Right ventricle myocardium superior (tissue), 1 donor: ENCODE measurements around the gene PRELP. TPM values are rescaled to one million over a fixed set of nuclear protein-coding genes. Genes with fewer than 3 reads are reported as not detected.

Source experiments
- ATAC-seq: fragments of 200-7000 bp; cut with Tn5 transposase; one replicate; pipeline ENCODE4 v1.9.1; 2020; ENCODE audit warnings: mild to moderate bottlenecking; ENCODE audit not compliant: poor library complexity
- DNase-seq: peaks from one replicate; pipeline ENCODE4 v3.0.0-alpha.2; 2020
- intact Hi-C: fragments of 100-400 bp; cut with DNase I; formaldehyde crosslinking; loops from one replicate; pipeline ENCODE4 v1.11.2; 2022
- total RNA-seq: library from RNA; stranded (reverse); fragmentation: NEBNext Ultra II Directional; extraction: Animal tissue kit (Norgen Biotek cat#: 25700); gene quantifications from one replicate; pipeline ENCODE4 v1.2.1, GENCODE V29; 2021
- donor health status: DM: no; HTN: yes; CAD: no; lungs with severe emphysema.

PRELP gene
- total RNA-seq, 1 donor from 2014 or later, result 22.9 TPM

DNA sequence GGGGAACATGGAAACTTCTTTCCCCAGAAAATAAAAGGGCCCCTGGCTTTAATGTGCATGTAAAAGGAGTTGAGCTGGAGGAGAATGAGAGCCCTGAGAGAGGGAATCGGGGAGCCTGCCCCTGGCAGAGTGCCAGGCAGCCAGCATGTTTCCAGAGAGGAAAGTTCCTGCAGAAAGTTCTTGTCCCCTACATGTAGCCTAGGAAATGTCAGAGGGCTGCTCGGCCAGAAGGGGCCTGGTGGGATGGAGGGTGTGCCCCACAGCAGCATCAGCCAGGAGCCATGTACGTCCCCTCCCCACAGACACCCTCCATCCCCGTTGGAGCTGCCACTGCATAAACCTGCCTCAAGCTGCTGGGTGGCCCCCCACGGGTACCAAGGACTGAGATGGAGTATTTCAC, 5.4 kb upstream of the PRELP start:
- ATAC-seq, result no peak
- intact Hi-C loops, result no loop called here
- no peak for DNase-seq

DNA sequence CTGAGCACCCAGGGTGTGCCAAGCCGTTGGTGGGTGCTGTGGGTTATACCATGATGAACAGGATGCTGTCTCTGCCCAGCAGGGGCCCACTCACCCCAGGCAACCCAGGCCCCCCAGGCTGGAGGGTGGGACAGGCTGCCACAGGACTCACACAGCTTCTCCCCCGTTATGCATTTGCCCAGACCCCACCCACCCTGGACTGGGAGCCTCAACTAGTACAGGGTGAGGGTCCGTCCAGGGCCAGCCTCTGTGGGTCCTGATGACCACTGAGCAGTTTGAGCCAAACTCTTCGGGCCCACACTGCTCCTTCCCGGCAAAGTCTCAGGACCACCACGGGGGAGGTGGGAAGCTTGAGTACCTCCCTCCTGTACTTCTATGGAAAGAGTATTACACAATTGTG, 3.8 kb upstream of the PRELP start:
- intact Hi-C loops, result no loop called here
- ATAC-seq, result no peak
- DNase-seq, result no peak

- no peak for ATAC-seq
- intact Hi-C loops, result no loop called here
- DNase-seq, result no peak
These were observed 2.3 kb upstream of the PRELP start for GRCh38 chr1:203473281-203473680.

DNA sequence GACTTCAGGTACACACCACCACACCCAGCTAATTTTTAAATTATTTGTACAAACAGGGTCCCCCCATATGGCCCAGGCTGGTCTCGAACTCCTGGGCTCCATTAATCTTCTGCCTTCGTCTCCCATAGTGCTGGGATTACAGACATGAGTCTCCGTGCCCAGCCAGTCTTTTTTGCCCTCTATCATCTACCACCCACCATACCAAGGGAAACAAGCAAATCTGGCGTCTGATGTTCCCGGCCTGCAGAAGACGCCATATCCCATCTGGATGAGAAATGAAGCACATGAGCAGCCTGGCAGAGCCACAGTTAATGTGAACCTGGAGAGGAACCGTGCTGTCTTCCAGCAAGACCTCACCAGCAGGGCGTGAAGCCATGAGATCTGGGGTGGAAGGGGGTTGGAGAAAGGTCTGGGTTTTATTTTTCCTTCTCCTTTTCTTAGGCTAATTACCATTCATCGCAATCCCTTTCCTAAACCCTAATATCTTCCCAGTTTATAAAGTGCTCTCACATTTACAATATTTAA, 1.8 kb upstream of the PRELP start:
- DNase-seq, result no peak
- no peak for ATAC-seq
- intact Hi-C loops, result no loop called here

DNA sequence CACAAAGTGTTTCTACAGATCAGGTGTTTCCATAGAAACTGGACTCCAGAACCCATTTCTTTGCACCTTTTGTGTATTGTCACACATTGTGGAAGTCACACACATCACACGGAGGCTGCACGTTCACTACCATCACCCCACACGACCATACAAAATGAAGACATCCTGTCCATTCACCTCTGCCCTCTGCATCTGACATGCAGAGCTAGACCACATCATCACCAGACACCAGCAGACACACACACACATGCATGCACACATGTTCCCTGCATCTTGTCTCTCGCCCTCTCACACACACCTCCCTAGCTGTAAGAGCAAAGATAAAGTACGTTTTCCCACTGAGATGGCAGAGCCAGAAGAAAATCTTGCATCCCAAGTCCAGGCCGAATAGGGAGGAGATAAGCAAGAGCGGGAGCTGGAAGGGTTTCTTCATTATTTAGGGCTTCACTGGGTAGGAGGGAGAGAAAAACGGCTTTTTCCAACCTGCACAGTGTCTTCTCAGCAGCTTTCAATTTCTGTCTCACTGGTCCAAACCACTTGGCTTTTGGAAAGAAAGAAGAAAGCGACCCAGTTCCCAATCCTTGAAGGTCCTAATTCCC, 709 bp downstream of the PRELP start:
- DNase-seq (no peak), ATAC-seq (no peak)
- intact Hi-C loops, result no loop called here

GRCh38 chr1:203477748-203478147, 2.1 kb downstream of the PRELP start:
- no peak for ATAC-seq
- intact Hi-C loops, result no loop called here

GRCh38 chr1:203478231-203478630, 2.6 kb downstream of the PRELP start:
- ATAC-seq (no peak), DNase-seq (no peak)
- intact Hi-C loops, result no loop called here

More at GRCh38 chr1:203477748-203478147, 2.1 kb downstream of the PRELP start:
- DNase-seq, result no peak

DNA sequence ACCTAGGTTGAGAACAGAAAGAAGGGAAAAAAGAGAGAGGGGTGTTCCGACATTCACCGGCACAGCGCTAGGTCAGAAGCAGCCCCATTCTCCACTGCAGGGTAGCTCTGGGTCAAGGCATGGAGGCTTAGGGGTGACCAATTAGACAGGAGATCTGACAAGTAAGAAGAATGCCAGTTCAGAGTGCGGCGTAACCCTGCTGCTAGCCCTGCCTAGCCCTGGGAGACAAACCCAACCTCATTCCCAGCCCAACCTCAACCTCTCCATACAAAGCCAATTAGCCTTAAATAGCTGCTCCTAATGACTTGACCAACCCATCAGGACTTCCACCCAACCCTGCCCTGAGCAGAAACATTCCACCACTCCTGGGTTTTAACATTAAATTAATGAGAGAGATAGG, 3.4 kb downstream of the PRELP start:
- ATAC-seq, result no peak
- intact Hi-C loops, result no loop called here
- DNase-seq, result no peak

GRCh38 chr1:203479646-203480045, 4.0 kb downstream of the PRELP start:
- ATAC-seq, result no peak
- intact Hi-C loops, result no loop called here
- no peak for DNase-seq

DNA sequence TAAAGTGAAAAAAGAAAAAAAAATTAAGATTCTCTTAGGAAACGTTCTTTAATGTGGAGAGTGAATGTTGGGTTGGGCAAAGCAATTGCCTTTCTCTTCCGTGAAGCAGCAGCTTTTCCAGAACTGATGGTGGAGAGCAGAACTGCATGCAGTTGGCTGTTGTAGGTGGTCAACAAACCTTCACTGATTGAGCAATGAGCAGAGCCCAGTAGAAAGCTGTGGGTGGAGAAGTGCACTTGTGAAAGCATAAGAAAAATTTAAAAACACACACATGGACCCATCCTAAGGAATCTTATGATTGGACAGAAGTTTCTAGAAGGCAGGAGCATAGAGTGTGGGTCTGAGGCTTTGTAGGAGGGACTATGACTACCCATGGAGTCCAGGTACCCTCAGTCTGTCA, 4.5 kb downstream of the PRELP start:
- intact Hi-C loops, result no loop called here
- no peak for DNase-seq
- ATAC-seq, result peak; percentile 50

DNA sequence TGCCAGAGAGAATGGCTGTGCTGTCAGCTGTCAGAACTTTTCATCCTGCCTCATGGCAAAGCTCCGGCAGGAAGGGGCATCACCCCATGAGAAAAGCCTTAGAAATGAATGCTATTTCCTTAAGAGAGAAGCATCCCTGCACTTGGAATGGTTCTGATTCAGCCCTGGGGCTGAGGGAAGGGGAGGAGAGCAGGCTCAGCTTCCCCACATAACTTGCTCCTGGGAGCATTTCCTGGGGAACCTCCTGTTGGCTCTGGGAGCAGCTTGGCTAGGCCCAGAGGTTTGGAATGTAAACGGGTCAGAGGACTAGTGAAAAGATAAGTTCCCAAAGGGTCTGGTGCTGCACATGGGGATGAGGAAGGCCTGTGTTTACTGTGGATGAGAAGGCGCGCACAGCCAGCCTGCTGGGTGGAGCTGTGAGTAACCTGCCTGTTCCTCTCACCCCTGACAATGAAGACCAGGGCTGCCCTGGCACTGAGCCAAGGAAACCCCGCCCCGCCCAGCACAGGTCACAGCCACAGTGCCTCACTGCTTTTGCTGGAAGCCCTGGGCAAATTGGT, 5.0 kb downstream of the PRELP start:
- peak; percentile 72 for DNase-seq
- intact Hi-C loops, result no loop called here
- peak; percentile 62 for ATAC-seq

DNA sequence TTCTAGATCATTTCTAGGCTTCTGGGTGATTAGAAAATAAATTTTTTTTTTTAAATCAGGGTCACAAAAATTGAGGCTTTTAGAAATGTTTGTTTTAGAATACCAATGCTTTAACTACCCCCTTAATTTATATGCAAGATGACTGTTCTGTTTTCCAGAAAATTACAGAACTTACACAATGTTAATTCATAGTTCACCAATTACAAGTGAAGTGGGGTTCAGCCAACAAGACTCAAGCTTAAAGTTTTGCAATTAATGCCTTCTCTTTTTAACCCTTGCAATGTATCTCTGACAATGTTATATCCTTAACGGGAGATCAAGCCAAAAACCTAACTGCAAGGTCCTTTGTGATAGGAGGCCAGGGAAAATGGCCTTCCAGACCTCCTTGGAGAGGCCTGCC, 5.6 kb downstream of the PRELP start:
- DNase-seq (no peak), ATAC-seq (no peak)
- intact Hi-C loops, result no loop called here

GRCh38 chr1:203486618-203487370, 11.2 kb downstream of the PRELP start:
- DNase-seq, result no peak
- intact Hi-C loops, result loop anchor here (2.0 to 5.0 kb wide), 2 partner anchors 146 to 219 kb away; no protein-coding TSS in a partner anchor
- ATAC-seq, result peak; percentile 26

GRCh38 chr1:203488539-203488938, 12.9 kb downstream of the PRELP start:
- intact Hi-C loops, result loop anchor here (5.0 kb wide), 1 partner anchor 221 kb away; no protein-coding TSS in a partner anchor
- ATAC-seq, result no peak
- no peak for DNase-seq

DNA sequence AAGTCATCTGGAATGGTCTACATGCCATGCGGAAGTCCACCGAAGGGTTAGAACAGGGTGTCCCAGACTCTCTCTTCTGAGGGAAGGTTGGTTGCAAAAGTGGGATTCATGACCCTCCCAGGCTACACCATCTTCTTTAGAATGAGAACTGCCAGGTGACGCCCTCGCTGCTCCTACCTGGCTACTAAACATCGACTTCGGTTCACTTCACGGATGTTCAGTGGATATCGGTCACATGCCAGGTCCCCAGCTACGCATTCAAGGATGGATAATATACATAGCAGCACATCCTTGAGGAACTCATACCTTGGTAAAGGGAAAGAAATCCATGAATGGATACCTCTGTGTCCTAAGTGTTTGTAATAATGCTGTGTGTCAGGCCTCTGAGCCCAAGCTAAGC, 15.0 kb downstream of the PRELP start:
- ATAC-seq (no peak), DNase-seq (no peak)
- intact Hi-C loops, result no loop called here

GRCh38 chr1:203491664-203492063, 16.1 kb downstream of the PRELP start:
- ATAC-seq (no peak), DNase-seq (no peak)
- intact Hi-C loops, result no loop called here

DNA sequence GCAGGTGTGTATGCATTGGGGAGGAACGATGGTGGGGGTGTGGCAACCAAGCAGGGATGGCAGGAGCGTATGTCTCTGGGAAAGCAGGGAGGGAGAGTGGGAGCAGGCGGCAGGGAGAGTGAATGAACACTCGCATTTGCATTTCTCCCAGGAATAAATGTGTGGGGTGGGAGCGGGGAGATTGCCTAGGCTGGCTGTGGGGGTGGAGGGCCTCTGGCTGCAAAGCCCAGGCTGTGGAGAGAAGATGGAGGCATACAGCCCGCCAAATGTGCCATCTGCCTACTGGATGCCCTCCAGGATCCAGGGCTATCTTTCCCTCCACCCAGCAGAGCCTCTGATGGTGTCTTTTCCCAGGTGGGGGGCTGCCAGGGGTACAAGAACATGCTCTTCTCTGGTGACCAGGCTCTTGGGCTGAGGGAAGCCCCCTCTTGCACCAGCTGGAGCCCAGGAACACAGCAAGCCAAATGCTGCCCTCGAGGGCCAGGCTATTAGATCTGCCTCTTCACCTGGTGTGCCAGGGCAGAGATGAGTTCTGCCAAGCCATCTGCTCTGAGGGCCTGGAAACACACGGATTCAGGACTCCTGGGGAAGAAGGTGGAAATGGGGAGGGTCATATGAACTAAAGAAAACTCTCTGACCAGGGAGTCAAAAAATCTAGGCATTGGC, 16.6 kb downstream of the PRELP start:
- intact Hi-C loops, result no loop called here
- DNase-seq, result no peak
- ATAC-seq, result no peak

DNA sequence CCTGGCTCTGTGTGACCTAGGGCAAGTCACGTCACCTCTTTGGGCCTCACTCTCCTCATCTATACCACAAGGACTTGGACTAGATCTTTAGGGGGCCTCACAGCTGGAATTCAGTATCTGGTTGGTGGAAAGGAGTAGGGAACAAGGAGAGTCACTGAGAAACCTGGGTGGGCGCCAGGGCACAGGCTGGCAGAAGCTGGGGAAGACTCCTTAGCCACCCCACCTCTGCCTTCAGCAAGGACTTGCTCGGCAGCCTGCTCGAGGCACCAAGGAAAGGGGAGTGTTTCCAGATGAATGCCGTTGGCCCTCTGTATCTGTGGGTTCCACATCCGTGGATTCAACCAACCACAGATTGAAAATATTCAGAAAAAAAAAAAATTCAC, 17.1 kb downstream of the PRELP start:
- ATAC-seq (no peak), DNase-seq (no peak)
- intact Hi-C loops, result no loop called here

GRCh38 chr1:203493901-203494300, 18.3 kb downstream of the PRELP start, which contains the start of gene OPTC:
OPTC (plus strand) TSS chr1:203494153; CDS start chr1:203496006, 1,853 bp downstream.
- ATAC-seq (no peak), DNase-seq (no peak)
- intact Hi-C loops, result no loop called here
